WERI-Rb-1 (cell line): ENCODE measurements around the gene BICC1.

ENCODE experiments used
- DNase-seq: peaks from one replicate; pipeline ENCODE4 v3.0.0-alpha.2; 2020
- H3K27ac ChIP-seq: fragments of 250-450 bp; sonication (Bioruptor Pico); 2 replicates; pipeline ENCODE4 v1.5.1; 2020; ENCODE audit warnings: mild to moderate bottlenecking, moderate library complexity
- H3K27me3 ChIP-seq: fragments of 250-450 bp; sonication (Bioruptor Pico); 2 replicates; pipeline ENCODE4 v1.5.1; 2021; ENCODE audit warnings: mild to moderate bottlenecking, low read depth, moderate library complexity; ENCODE audit not compliant: insufficient read depth, severe bottlenecking
- H3K36me3 ChIP-seq: fragments of 250-450 bp; sonication (Bioruptor Pico); 2 replicates; pipeline ENCODE4 v1.5.1; 2020; ENCODE audit warnings: mild to moderate bottlenecking, moderate library complexity
- H3K4me3 ChIP-seq: 2 replicates; pipeline ENCODE4 v1.5.1; 2011; ENCODE audit warnings: low read depth, mild to moderate bottlenecking, control low read depth, low read length
- H3K9me3 ChIP-seq: fragments of 250-450 bp; sonication (Bioruptor Pico); 2 replicates; pipeline ENCODE4 v1.5.1; 2021; ENCODE audit warnings: mild to moderate bottlenecking, moderate library complexity; ENCODE audit not compliant: severe bottlenecking
- TF ChIP-seq, protein P1 (sequence below): IDR thresholded peaks from 2 replicates; pipeline ENCODE4 v1.5.1; 2011; ENCODE audit warnings: low read depth, mild to moderate bottlenecking, control low read depth, inconsistent platforms, low read length

BICC1 gene

DNA sequence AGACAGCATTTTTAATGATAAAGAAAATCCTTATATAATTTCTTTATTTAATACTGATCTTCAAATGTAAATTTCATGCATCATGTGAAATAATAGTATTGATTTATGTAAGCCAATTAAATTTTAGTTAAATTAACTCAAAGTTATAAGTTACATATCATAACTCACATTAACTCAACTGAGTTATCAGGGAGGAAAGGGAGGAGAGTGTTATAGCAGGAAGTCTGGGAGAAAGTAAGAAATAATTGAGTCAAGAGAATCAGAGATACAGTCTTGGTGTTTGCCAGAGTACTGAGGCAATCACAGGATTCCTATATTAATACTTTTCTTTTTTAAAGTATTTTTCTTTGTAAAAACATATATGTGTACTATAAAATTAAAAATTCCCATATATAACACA, 4.0 kb downstream of the BICC1 start:
- Histone ChIP-seq H3K36me3 (peaks cover 3% of the 10 kb centered on the region; the same call in 1 of the 2 replicates), H3K4me3 (no peak overlapping the region), H3K9me3 (no peaks in the 10 kb centered on the region), H3K27me3 (no peaks in the 10 kb centered on the region), H3K27ac (no peak overlapping the region)
- no peak for DNase-seq
- TF ChIP-seq, protein P1, sequence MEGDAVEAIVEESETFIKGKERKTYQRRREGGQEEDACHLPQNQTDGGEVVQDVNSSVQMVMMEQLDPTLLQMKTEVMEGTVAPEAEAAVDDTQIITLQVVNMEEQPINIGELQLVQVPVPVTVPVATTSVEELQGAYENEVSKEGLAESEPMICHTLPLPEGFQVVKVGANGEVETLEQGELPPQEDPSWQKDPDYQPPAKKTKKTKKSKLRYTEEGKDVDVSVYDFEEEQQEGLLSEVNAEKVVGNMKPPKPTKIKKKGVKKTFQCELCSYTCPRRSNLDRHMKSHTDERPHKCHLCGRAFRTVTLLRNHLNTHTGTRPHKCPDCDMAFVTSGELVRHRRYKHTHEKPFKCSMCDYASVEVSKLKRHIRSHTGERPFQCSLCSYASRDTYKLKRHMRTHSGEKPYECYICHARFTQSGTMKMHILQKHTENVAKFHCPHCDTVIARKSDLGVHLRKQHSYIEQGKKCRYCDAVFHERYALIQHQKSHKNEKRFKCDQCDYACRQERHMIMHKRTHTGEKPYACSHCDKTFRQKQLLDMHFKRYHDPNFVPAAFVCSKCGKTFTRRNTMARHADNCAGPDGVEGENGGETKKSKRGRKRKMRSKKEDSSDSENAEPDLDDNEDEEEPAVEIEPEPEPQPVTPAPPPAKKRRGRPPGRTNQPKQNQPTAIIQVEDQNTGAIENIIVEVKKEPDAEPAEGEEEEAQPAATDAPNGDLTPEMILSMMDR, result no peak

DNA sequence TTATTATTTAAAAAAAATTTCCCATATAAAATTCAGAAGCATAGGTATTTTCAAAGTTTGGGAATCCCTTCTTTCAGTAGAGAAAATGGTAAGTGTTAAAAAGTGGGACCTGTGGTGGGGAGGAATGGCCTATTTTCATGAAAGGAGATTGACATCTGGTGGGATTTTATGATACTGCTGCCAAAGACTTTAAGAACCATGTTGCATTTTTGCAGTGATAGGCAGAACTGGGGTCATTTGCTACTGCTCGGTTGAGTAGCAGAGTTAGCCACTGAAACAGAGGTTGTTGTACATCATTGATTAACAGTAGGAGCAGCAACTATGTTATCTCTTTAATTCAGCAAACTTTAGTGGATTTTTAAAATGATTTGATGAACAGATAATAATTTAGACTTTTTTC, 4.4 kb downstream of the BICC1 start:
- TF ChIP-seq, protein P1, result no peak
- Histone ChIP-seq H3K27ac (no peak overlapping the region), H3K9me3 (no peaks in the 10 kb centered on the region), H3K4me3 (no peak overlapping the region), H3K36me3 (peaks cover 3% of the 10 kb centered on the region; the same call in 1 of the 2 replicates), H3K27me3 (no peaks in the 10 kb centered on the region)
- DNase-seq, result no peak

DNA sequence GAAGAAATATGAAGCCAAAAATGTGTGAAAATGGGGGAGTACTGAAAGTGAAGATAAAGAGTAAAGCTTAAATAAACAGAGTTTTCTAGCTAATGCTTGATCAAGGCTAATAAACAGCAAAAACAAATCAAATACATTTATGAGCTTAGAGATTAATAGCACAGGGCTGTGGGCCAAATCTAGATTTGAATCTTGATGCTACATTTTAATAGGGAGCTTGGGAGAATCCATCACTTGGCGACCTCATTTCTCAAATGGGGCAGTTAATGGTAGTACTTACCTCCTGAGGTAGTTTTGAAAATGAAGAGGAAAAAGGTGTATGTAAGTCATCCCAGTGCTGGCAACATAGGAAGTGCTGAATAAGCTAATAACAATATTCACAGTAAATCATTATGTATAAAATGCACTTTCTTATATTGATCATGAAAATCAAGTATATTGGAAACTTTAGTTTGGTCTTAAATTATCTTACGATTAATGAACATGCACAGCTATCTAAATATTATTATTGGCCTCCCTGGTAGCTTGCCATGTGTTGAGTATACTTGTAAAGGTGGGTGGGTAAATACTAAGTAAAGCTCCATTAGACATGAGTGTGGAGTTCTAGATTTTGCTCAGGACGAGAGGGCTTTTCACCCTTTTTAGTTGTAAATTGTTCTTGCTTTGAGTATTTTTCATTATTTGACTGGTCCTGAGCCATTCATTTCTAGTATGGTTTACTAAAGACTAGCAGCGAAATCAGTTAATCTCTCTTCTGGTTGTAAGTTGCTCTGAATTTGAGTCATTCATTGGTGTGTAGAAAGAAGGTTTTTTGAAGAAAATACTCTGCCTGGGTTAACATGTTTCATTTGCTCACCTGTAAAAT, 5.1 kb downstream of the BICC1 start:
- TF ChIP-seq, protein P1, result no peak
- DNase-seq, result no peak
- Histone ChIP-seq H3K27me3 (no peaks in the 10 kb centered on the region), H3K9me3 (no peaks in the 10 kb centered on the region), H3K36me3 (peaks cover 3% of the 10 kb centered on the region; the same call in 1 of the 2 replicates), H3K4me3 (no peak overlapping the region), H3K27ac (no peak overlapping the region)

DNA sequence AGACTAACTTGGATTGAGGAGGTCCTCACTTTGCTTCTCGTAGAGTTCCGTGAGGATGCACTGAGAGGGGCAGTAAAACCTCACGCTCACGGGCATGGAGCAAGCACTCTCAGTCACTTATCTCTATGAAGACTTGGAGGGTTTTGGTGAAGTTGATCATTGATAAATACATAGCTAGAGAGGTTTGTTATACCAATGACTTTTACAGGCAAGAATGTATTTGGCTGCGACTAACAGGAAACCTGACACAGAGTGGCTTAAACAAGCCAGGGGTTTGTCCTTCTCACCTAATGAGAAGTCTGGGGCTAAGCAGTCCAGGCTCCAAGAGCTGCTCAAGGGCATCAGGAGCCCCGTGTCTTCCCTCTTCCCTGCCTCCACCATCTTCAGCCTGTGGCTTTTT, 6.1 kb downstream of the BICC1 start:
- DNase-seq, result no peak
- Histone ChIP-seq H3K9me3 (no peaks in the 10 kb centered on the region), H3K27ac (no peak overlapping the region), H3K27me3 (no peaks in the 10 kb centered on the region), H3K36me3 (no peaks in the 10 kb centered on the region), H3K4me3 (no peak overlapping the region)
- TF ChIP-seq, protein P1, result no peak

DNA sequence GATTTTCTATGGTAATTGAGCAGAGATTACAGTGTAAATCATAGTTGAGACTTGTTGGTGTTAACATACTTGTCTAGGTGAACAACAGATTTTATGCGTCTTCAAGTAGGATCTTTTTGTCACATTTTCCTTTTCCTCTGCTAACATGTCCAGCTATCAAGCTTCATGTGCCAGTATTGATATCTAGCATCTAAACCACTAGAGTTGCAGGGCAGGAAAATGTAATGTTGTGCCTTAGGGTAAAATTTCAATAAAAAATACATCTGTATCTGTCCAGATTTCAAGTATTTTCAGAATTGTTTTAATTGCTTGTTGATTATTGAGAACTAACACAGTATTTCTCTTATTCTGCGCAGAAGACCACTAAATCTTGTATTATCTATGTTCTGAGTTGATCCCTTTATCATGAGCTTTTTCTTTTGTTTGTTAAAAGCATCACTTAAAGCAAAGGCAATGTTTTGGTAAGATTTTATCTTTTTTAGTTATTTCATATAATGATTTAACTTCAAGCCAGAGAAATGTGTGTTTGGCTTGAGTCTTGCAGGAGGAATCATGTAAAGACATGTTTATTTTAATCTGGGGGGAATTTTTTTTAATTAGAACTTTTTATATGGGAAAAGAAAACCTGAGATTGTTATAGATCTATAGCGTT, 16.5 kb downstream of the BICC1 start:
- no peak for DNase-seq
- no peak overlapping the region for H3K27ac ChIP-seq
- no peaks in the 10 kb centered on the region for H3K27me3 ChIP-seq

More for the DNA sequence above, 16.5 kb downstream of the BICC1 start:
- H3K9me3 ChIP-seq, result no peaks in the 10 kb centered on the region
- TF ChIP-seq, protein P1, result no peak
- no peaks in the 10 kb centered on the region for H3K36me3 ChIP-seq
- no peak overlapping the region for H3K4me3 ChIP-seq
